Kidney (tissue), 14 donors: ENCODE data around the gene NTNG1. TPM values are rescaled to one million over a fixed set of nuclear protein-coding genes. Genes with fewer than 3 reads are reported as not detected.

Experiments
- DNase-seq, 5 donors: peaks; one replicate each; pipeline ENCODE4 v3.0.0-alpha.2; 2013 to 2020
- FAIRE-seq: peaks from 2 replicates; lab custom pipeline; 2012; peaks lifted over from hg19 to GRCh38; lab: Jason Lieb, UNC
- H3K27ac ChIP-seq, 2 donors: one replicate each; pipeline ENCODE4 v1.7.0; 2013; ENCODE audit warnings: low read depth in 2 of 2, low read length in 2 of 2, inconsistent platforms in 1 of 2
- H3K27me3 ChIP-seq: one replicate; pipeline ENCODE4 v1.7.1; 2013; ENCODE audit warnings: low read length, inconsistent platforms; ENCODE audit not compliant: control insufficient read depth, insufficient read depth
- H3K36me3 ChIP-seq, 3 donors: one replicate each; pipeline versions ENCODE4 v1.7.0 to v1.7.1; 2013; ENCODE audit warnings: low read length in 3 of 3, control low read depth in 1 of 3, inconsistent platforms in 1 of 3; ENCODE audit not compliant: insufficient read depth in 3 of 3, control insufficient read depth in 2 of 3
- H3K4me1 ChIP-seq, 3 donors: one replicate each; pipeline versions ENCODE4 v1.7.0 to v1.7.1; 2013; ENCODE audit warnings: low read length in 3 of 3, inconsistent platforms in 1 of 3, low read depth in 1 of 3; ENCODE audit not compliant: control insufficient read depth in 2 of 3, insufficient read depth in 2 of 3
- H3K4me3 ChIP-seq, 3 donors: one replicate each; pipeline versions ENCODE4 v1.7.0 to v1.8.1; 2013; ENCODE audit warnings: low read length in 3 of 3, control low read depth in 1 of 3, inconsistent platforms in 1 of 3
- H3K9ac ChIP-seq, 3 donors: one replicate each; pipeline versions ENCODE4 v1.7.0 to v1.7.1; 2013; ENCODE audit warnings: low read length in 3 of 3, control low read depth in 1 of 3, inconsistent platforms in 1 of 3
- H3K9me3 ChIP-seq, 3 donors: one replicate each; pipeline versions ENCODE4 v1.7.0 to v1.7.1; 2013; ENCODE audit warnings: low read length in 3 of 3, control low read depth in 1 of 3, inconsistent platforms in 1 of 3; ENCODE audit not compliant: control insufficient read depth in 2 of 3, insufficient read depth in 1 of 3
- CTCF ChIP-seq: IDR thresholded peaks from 3 replicates; pipeline ENCODE4 v1.5.1; 2012; ENCODE audit warnings: mild to moderate bottlenecking, moderate library complexity, borderline replicate concordance; ENCODE audit not compliant: insufficient read depth; ENCODE audit errors: extremely low read depth
- intact Hi-C: fragments of 100-400 bp; cut with DNase I; formaldehyde crosslinking; loops from one replicate; pipeline ENCODE4 v1.11.1; 2022
- polyA plus RNA-seq: library from polyadenylated mRNA; stranded (reverse); fragments of 350-450 nt; fragmentation: Illumina TruSeq; extraction: RNeasy Lipid Tissue Mini Kit (QIAGEN cat#74804); gene quantifications from one replicate; pipeline ENCODE4 v1.2.3, GENCODE V29; 2014; ENCODE audit warnings: low read depth, low replicate concordance; ENCODE audit not compliant: insufficient read depth
- total RNA-seq: library from RNA; stranded (reverse); fragmentation: NEBNext Ultra II Directional; extraction: Animal tissue kit (Norgen Biotek cat#: 25700); gene quantifications from one replicate; pipeline ENCODE4 v1.2.1, GENCODE V29; 2021
- donor health status: control.
- donor health status: control.
- donor health status: control.
- donor health status: control.
- donor health status: control.
- donor health status: DM: yes; HTN: yes; CAD: no.
- donor health status: Normal renal cell carcinoma (clear cell type).

The NTNG1 gene
- total and polyA plus RNA-seq, 2 donors from 2014 or later, result 2.8 to 7.7 TPM

- no peak overlapping the region for H3K4me3 ChIP-seq
- H3K4me1 ChIP-seq, result no peaks in the 10 kb centered on the region
- no peaks in the 10 kb centered on the region for H3K27me3 ChIP-seq
- no peak for TF ChIP-seq CTCF
- intact Hi-C loops, result no loop called here
- H3K9me3 ChIP-seq, result no peaks in the 10 kb centered on the region
- DNase-seq (no peak), FAIRE-seq (no peak)
- H3K27ac ChIP-seq, result no peak overlapping the region
- H3K9ac ChIP-seq, result no peak overlapping the region
- no peaks in the 10 kb centered on the region for H3K36me3 ChIP-seq
These were observed 274.4 kb downstream of the NTNG1 start for GRCh38 chr1:107415241-107415640.

GRCh38 chr1:107419003-107419402 is 278.2 kb downstream of the NTNG1 start:
- Histone ChIP-seq H3K4me1 (no peaks in the 10 kb centered on the region), H3K27ac (no peak overlapping the region), H3K4me3 (no peak overlapping the region), H3K36me3 (no peaks in the 10 kb centered on the region), H3K9ac (no peak overlapping the region), H3K27me3 (no peaks in the 10 kb centered on the region), H3K9me3 (no peaks in the 10 kb centered on the region)
- FAIRE-seq, result no peak
- DNase-seq, result no peak
- intact Hi-C loops, result no loop called here
- TF ChIP-seq CTCF, result no peak

GRCh38 chr1:107422901-107423300 is 282.1 kb downstream of the NTNG1 start:
- Histone ChIP-seq H3K27ac (no peak overlapping the region), H3K9ac (no peak overlapping the region), H3K9me3 (no peaks in the 10 kb centered on the region), H3K4me3 (no peak overlapping the region), H3K27me3 (no peaks in the 10 kb centered on the region), H3K4me1 (no peaks in the 10 kb centered on the region), H3K36me3 (no peaks in the 10 kb centered on the region)
- TF ChIP-seq CTCF, result no peak
- DNase-seq (no peak), FAIRE-seq (no peak)
- intact Hi-C loops, result no loop called here
